Measurements from ENCODE around the gene CHST12.

CHST12 gene

DNA sequence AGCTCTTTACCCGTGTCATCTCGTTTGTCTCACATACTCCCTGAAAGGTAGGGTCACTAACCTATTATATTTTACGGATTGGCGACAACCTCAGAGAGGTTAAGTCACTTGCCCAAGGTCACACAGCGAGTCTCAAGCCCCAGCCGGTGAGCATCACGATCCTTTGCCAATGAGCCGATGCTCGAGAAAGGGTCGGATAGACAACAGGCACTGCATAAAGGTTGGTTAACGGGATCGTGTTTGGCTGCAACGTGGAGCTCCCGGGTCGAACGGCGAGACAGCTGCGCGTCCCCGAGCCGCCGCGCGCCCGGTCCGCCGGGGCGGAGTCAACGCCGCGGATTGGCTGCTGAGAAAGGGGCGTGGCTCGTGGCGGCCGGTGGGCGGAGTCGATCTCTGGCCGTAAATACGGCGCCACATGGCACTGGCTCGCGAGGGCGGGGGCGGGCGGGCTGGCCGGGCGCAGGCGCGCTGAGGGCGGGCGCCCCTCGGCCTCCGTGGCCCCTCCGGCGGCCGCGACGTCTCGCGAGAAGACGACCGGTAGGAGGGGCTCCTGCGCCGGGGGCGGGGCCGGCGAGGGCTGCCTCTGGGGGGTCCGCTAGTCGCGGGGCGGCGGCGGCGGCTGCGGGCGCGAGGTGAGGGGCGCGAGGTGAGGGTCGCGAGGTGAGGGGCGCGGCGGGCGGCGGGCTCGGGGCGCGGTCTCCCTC is at the start of gene CHST12:
CHST12 (plus strand) TSS at position 598 of the 704 bp plus-strand sequence. CDS start 29,029 bp downstream, outside the sequence.
- peak; percentile 84 to 92 (median 88) for DNase-seq (ENCODE audit: low read depth in 4 of 4, low spot score in 1 of 4)

DNA sequence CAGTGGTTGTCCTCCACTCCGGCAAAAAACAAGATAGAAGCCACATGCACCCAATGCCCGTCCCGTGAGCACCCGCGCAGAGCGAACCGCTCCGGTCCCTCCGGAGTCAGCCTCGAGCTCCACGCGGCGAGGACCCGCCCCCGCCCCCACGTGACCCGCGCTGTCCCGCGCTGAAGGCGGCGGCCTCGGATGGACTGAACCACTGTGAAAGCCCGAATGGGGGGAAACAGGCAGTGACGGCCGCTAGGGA is 49.5 kb upstream of the CHST12 start:
- DNase-seq (ENCODE audit: low read depth in 4 of 4, low spot score in 1 of 4) = peak; percentile 76 to 86 (median 84)

GRCh38 chr7:2354186-2354938 is 49.0 kb upstream of the CHST12 start, which contains the start of gene EIF3B:
TSS of gene EIF3B (plus strand) at chr7:2354827. CDS start at chr7:2354922, 95 bp downstream.
- DNase-seq (ENCODE audit: low read depth in 4 of 4, low spot score in 1 of 4) = peak; percentile 67 to 81 (median 78)

- peak in 1 of 4 experiments; percentile 11 for DNase-seq (ENCODE audit: low read depth in 4 of 4, low spot score in 1 of 4)
Observed at GRCh38 chr7:2354939-2355704, 48.3 kb upstream of the CHST12 start.

DNA sequence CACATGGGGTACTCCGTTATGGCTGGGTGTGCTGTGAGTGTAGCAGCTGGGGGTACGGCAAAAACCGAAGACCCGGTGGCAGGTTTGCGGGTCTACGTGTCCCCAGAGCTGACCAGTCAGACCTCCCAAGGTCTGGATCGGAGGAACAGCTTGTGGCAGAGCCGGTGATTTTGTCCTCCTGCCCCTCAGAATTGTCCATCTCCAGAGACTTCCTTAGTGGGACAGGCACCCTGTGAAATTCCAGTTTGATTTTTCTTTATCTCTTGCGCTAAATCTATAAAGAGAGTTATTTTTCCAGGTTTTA is 47.8 kb upstream of the CHST12 start:
- DNase-seq (ENCODE audit: low read depth in 4 of 4, low spot score in 1 of 4) = no peak

DNA sequence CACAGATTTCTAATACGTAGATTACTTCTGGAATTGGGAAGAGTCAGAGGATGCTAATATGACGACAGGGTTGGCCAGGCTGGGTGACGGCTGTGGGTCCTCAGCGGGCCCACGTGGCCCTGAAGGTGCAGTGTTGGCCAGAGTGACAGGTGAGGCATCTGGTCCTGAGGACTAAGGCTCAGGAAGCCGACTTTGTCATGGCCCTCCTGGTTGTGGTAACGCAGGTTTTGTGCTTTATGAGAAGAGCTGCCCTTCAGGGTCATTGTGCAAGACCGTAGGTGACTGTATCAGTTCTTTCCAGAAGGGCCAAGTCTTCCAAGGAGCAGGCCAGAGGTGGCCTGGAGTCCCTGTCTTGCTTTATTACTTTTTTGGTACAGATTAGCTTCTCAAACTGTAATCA is 46.2 kb upstream of the CHST12 start:
- no peak for DNase-seq (ENCODE audit: low read depth in 4 of 4, low spot score in 1 of 4)

DNA sequence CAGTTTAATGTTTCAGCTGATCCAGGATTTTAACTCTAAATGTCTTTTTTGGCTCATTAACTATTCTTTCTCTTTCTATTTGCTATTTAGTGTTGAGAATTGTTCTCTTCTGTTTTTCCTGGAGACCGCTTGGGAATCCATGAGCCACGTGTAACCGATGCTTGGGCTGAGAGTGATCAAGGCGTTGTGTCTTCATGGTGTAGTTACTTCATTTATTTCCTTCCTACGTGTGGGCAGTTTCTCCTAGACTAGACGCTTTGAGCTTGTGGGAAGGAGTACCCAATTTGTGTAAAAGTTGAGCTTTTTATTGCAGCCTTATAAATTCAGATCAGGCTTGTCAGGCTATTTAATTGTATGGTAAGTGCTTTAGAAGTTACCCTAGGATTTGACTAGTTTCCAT is 45.8 kb upstream of the CHST12 start:
- no peak for DNase-seq (ENCODE audit: low read depth in 4 of 4, low spot score in 1 of 4)

DNA sequence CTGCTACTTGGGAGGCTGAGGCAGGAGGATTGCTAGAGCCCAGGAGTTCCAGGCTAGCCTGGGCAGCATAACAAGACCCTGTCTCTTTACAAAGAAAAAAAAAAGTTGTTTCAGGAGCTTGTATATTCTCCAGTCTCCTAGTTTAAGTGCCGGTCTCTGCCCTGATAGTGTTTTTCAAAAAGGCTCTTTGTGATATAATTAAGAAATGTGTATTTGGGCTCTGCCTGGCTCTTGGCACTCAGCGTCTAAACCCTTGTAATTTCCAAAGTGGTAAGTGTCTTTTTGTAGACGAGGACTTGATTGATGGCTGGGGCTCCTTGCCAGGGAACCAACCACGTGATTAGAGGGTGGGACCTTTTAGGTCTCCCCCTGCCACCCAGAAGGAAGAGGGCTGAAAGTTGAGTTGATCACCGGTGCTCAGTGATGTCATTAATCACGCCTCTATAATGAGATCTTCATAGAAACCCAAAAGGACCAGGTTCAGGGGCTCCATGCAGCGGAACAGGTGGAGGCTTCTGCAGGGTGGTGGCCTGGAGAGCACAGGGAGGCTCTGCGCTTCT is 44.4 kb upstream of the CHST12 start:
- no peak for DNase-seq (ENCODE audit: low read depth in 4 of 4, low spot score in 1 of 4)

- no peak for DNase-seq (ENCODE audit: low read depth in 4 of 4, low spot score in 1 of 4)
Observed at GRCh38 chr7:2359610-2360009, 43.8 kb upstream of the CHST12 start.

- no peak for DNase-seq (ENCODE audit: low read depth in 4 of 4, low spot score in 1 of 4)
Observed at GRCh38 chr7:2360796-2361195, 42.6 kb upstream of the CHST12 start.

DNA sequence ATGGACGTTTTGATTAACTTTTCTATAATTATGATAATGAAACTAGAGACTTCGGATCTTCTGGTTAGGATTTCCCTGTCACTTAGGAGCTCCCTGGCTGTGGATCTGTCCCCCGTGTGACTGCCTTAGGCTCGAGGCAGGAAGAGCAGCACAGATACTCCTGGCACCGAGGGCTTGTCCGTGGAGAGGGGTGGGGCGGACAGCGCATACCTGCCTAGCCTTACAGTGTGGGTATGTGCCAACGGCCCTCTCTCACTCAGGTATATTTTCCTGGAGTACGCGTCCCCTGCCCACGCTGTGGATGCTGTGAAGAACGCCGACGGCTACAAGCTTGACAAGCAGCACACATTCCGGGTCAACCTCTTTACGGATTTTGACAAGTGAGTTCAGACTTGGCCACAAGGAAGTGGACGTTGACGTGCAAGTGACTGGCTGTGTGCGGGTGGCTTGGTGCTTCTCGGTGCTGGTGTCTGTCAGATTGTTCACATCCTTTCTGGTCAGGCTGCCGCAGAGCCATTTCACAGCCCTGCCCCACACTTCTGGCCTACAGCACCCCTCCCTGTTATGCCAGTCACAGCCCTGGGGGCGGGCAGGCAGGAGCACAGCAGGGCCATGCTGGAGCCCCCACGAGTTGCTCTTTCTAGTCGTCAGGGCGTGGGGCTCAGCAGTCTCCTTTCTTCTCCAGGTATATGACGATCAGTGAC is 40.9 kb upstream of the CHST12 start:
- DNase-seq (ENCODE audit: low read depth in 4 of 4, low spot score in 1 of 4) = no peak

- DNase-seq (ENCODE audit: low read depth in 4 of 4, low spot score in 1 of 4) = no peak
Observed at GRCh38 chr7:2369139-2369538, 34.3 kb upstream of the CHST12 start.

DNA sequence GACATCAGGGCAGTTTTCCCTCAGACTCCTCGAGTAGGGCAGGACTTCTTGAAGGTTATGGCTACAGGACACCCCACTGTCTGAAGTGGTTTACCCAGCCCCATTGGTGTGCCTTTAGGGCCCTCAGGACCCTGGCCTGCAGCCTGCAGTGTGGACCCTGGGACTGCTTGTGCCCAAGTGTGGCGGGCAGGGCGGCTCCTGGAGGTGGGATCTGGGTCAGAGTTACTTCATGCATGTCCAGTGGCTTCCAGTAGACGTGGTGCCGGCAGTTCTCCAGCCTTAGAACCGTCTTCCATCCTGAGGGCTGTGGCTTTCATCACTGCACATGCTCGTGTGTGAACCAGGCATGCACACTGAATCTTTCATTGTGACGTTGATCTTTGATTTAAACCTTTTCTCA is 32.1 kb upstream of the CHST12 start:
- DNase-seq (ENCODE audit: low read depth in 4 of 4, low spot score in 1 of 4) = no peak

GRCh38 chr7:2372724-2373123 is 30.7 kb upstream of the CHST12 start:
- no peak for DNase-seq (ENCODE audit: low read depth in 4 of 4, low spot score in 1 of 4)

DNA sequence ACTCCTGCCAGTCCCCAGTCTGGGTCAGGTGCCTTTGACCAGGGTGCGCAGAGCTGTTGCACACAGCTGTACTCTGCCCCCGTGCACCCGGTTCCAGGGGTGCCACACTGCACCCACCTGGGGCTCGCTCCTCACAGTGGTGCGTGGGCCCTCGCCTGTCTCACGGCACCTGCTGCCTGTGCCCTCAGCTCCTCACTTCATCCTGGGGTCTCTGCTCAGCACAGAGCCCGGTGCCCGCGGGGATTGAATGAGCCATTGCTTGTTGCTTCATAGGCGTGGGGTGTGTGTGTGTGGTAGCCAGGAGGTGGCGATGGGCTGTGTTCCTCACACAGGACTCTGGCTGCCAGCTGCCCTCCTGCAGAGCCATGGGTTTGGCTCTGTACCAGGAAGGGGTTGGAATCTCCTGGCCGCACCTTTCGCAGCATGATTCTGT is 30.3 kb upstream of the CHST12 start:
- DNase-seq (ENCODE audit: low read depth in 4 of 4, low spot score in 1 of 4) = no peak

GRCh38 chr7:2373646-2374045 is 29.8 kb upstream of the CHST12 start:
- no peak for DNase-seq (ENCODE audit: low read depth in 4 of 4, low spot score in 1 of 4)

DNA sequence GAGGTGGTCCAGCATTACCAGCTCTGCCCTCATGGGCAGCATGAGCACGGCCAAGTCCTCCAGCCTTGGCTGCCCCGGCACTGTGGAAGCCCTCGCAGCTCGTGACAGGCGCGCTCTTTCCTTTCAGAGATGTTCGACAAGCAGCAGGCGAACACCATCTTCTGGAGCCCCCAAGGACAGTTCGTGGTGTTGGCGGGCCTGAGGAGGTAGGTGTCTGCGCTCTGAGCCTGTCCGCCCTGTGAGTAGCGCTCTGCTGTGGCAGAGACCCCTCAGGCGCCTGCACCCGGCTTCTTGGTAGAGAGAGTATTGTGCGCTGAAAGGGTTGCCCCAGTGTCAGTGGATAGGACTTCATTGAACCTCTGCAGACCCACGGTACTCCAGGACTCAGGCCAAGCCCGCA is 29.0 kb upstream of the CHST12 start:
- DNase-seq (ENCODE audit: low read depth in 4 of 4, low spot score in 1 of 4) = no peak

DNA sequence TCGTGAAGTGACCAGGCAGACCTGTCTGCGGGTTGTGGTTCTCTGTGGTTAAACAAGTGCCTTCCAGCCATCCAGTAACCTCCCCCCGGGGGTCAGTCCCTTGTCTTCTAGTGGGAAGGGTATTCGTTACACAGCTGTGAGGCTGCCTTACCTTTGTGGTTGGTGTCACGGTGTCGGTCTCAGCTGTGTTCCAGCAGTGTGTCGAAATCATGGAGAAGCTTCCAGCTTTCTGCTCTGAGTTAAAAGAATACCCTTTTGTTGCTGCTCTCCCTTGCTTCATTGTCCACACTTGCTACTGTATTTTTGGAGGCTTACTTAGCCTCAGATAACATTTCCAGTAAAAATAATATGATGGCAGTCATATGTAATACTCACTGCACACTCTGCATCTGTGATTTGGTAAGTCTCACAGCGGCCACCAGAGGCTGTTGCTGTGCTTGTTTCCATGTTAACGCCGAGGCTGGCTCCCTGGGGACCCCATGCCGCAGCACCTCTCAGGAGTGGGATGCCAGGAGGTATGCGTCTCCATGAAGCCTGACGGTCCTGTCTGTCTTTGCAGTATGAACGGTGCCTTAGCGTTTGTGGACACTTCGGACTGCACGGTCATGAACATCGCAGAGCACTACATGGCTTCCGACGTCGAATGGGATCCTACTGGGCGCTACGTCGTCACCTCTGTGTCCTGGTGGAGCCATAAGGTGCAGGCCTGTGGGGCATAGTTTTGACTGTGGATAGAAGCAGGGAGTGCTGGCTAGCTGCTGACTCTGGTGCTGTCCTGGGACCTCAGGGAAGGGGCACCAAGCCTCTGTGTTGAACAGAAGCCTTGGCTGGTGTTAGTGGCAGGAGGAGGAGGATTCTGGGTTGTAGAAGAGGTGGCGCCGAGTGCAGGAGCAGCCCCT is 28.3 kb upstream of the CHST12 start:
- DNase-seq (ENCODE audit: low read depth in 4 of 4, low spot score in 1 of 4) = no peak

DNA sequence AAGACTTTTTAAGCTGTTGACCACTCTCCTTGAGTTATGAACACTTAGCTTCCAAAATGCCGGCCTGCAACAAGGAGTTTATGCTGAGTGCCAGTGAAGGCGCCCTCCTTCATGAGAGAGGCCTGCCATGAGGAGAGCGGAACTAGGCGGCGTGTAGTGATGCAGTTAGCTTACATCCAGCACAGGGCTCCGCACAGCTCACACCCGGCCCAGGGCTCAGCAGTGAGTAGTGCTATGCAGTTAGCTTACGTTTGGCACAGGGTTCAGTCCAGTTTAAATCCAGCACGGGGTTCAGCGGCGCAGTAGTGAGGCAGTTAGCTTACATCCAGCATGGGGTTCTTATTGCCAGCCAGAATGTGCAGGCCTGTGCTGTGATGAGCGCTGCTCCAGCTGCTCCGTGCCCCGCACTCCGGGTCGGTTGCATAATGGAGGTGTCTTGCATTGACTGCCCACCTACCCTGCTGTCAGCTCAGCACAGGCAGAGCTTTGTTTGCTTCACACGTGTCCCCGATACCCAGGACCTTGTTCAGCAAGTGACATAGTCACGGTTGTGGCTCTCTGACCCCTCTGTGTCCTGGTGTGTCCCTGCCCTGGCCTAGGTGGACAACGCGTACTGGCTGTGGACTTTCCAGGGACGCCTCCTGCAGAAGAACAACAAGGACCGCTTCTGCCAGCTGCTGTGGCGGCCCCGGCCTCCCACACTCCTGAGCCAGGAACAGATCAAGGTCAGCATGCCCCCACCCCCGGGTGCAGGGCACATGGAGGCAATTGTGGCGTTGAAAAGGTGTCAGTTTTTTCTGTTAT is 26.9 kb upstream of the CHST12 start:
- no peak for DNase-seq (ENCODE audit: low read depth in 4 of 4, low spot score in 1 of 4)

Data from stimulated activated CD4-positive, alpha-beta T cell treated with anti-CD3 and anti-CD28 coated beads, Interleukin-1b, Interleukin-23, amount 100 ng/mL, for 24 hours (primary cell).